Endodermal cell (in vitro differentiated cells): ENCODE measurements around the gene FARP1. TPM values are rescaled to one million over a fixed set of nuclear protein-coding genes. Genes with fewer than 3 reads are reported as not detected.

Experiments used
- DNase-seq: peaks from one replicate; pipeline ENCODE4 v3.0.0-alpha.2; 2017
- H3K27ac ChIP-seq: 2 replicates; pipeline ENCODE4 v1.5.1; 2013; ENCODE audit warnings: mild to moderate bottlenecking, low read depth, low read length, moderate library complexity
- H3K27me3 ChIP-seq: 2 replicates; pipeline ENCODE4 v1.6.1; 2013; ENCODE audit warnings: mild to moderate bottlenecking, low read length, moderate library complexity; ENCODE audit not compliant: insufficient read depth, control insufficient read depth, poor library complexity, severe bottlenecking
- H3K36me3 ChIP-seq: 2 replicates; pipeline ENCODE4 v1.7.0; 2013; ENCODE audit warnings: mild to moderate bottlenecking, low read length, moderate library complexity; ENCODE audit not compliant: control insufficient read depth, insufficient read depth
- H3K4me1 ChIP-seq: one replicate; pipeline ENCODE4 v1.7.0; 2013; ENCODE audit warnings: low read length; ENCODE audit not compliant: control insufficient read depth, insufficient read depth
- H3K4me3 ChIP-seq: 2 replicates; pipeline ENCODE4 v1.5.1; 2013; ENCODE audit warnings: mild to moderate bottlenecking, low read length, moderate library complexity
- H3K9ac ChIP-seq: 2 replicates; pipeline ENCODE4 v1.6.1; 2013; ENCODE audit warnings: mild to moderate bottlenecking, low read length, moderate library complexity; ENCODE audit not compliant: poor library complexity, severe bottlenecking; ENCODE audit errors: extremely low read depth
- H3K9me3 ChIP-seq: 2 replicates; pipeline ENCODE4 v1.6.1; 2013; ENCODE audit warnings: mild to moderate bottlenecking, low read length, moderate library complexity; ENCODE audit not compliant: control insufficient read depth
- H3K27ac Mint-ChIP-seq: 2 replicates; pipeline ENCODE4 v1.8.0; 2020; ENCODE audit warnings: mixed read lengths
- H3K27me3 Mint-ChIP-seq: 2 replicates; pipeline ENCODE4 v1.8.0; 2021; ENCODE audit warnings: mild to moderate bottlenecking, mixed read lengths; ENCODE audit not compliant: insufficient read depth
- H3K36me3 Mint-ChIP-seq: 2 replicates; pipeline ENCODE4 v1.8.0; 2020; ENCODE audit warnings: low read depth, mixed read lengths
- H3K4me1 Mint-ChIP-seq: 2 replicates; pipeline ENCODE4 v1.8.0; 2020; ENCODE audit warnings: mixed read lengths
- H3K4me3 Mint-ChIP-seq: 2 replicates; pipeline ENCODE4 v1.8.0; 2020; ENCODE audit warnings: mild to moderate bottlenecking, moderate library complexity, mixed read lengths
- H3K9me3 Mint-ChIP-seq: 2 replicates; pipeline ENCODE4 v1.8.0; 2020; ENCODE audit warnings: mild to moderate bottlenecking, mixed read lengths
- CTCF ChIP-seq: fragments of 200-600 bp; sonication (generic); conservative IDR thresholded peaks from 2 replicates; pipeline ENCODE4 v1.5.0; 2021; ENCODE audit warnings: antibody characterized with exemption, mild to moderate bottlenecking
- WGBS, 2 experiments: methylation state at CpG; one replicate each; pipeline versions ENCODE4 v1.1.5 to v1.1.7; 2013; ENCODE audit warnings: missing lambda C conversion rate in 2 of 2, mixed read lengths in 1 of 2; ENCODE audit not compliant: insufficient coverage in 1 of 2, insufficient read length in 1 of 2; 5-methylcytosine and 5-hydroxymethylcytosine counted together
- total RNA-seq, 2 donors: library from RNA; stranded (reverse); fragmentation: NEBNext Ultra II Directional in 1 of 2; extraction: Animal tissue kit (Norgen Biotek cat#: 25700) in 1 of 2; gene quantifications; 2 replicates in 1 of 2; 3 replicates in 1 of 2; pipeline ENCODE4 v1.2.1, GENCODE V29; 2021

The FARP1 gene
- total RNA-seq, 2 donors from 2014 or later, result 237 to 319 TPM

- H3K36me3 ChIP-seq, result peaks cover 24% of the 10 kb centered on the region
- no peak overlapping the region for H3K9ac ChIP-seq
- H3K4me3 ChIP-seq, result no peak overlapping the region
- Mint-ChIP-seq H3K9me3 (no peaks in the 10 kb centered on the region), H3K4me1 (peaks cover 39% of the 10 kb centered on the region), H3K27me3 (no peaks in the 10 kb centered on the region), H3K27ac (peak overlapping the region; percentile 32), H3K36me3 (peaks cover 25% of the 10 kb centered on the region), H3K4me3 (no peak overlapping the region)
- no peak for TF ChIP-seq CTCF
- peaks cover 16% of the 10 kb centered on the region for H3K4me1 ChIP-seq
- no peaks in the 10 kb centered on the region for H3K9me3 ChIP-seq
- no peak overlapping the region for H3K27ac ChIP-seq
- H3K27me3 ChIP-seq, result no peaks in the 10 kb centered on the region
- WGBS, 2 experiments, result 67 to 84% methylated on average over 1 to 2 of the region's 2 CpGs
- DNase-seq, result peak; percentile 64
These were observed 148.8 kb downstream of the FARP1 start for GRCh38 chr13:98291658-98292057.

GRCh38 chr13:98293103-98293502, 150.2 kb downstream of the FARP1 start:
- Histone ChIP-seq H3K27me3 (no peaks in the 10 kb centered on the region), H3K4me1 (peaks cover 16% of the 10 kb centered on the region), H3K36me3 (peaks cover 20% of the 10 kb centered on the region), H3K9me3 (no peaks in the 10 kb centered on the region), H3K9ac (no peak overlapping the region), H3K27ac (no peak overlapping the region), H3K4me3 (no peak overlapping the region)
- no peak overlapping the region for H3K27ac Mint-ChIP-seq
- 93 to 100% methylated on average over 2 of the region's 2 CpGs for WGBS, 2 experiments
- H3K9me3 Mint-ChIP-seq, result no peaks in the 10 kb centered on the region
- peaks cover 45% of the 10 kb centered on the region for H3K4me1 Mint-ChIP-seq
- no peak for TF ChIP-seq CTCF
- no peak overlapping the region for H3K4me3 Mint-ChIP-seq
- H3K27me3 Mint-ChIP-seq, result no peaks in the 10 kb centered on the region
- no peak for DNase-seq
- H3K36me3 Mint-ChIP-seq, result peaks cover 21% of the 10 kb centered on the region

- H3K4me1 ChIP-seq, result peaks cover 22% of the 10 kb centered on the region
- DNase-seq, result no peak
- no peaks in the 10 kb centered on the region for H3K9me3 ChIP-seq
- no peak for TF ChIP-seq CTCF
- Mint-ChIP-seq H3K4me3 (no peak overlapping the region), H3K27ac (no peak overlapping the region), H3K4me1 (peaks cover 44% of the 10 kb centered on the region), H3K36me3 (peaks cover 16% of the 10 kb centered on the region), H3K27me3 (no peaks in the 10 kb centered on the region), H3K9me3 (no peaks in the 10 kb centered on the region)
- H3K27me3 ChIP-seq, result no peaks in the 10 kb centered on the region
- H3K27ac ChIP-seq, result no peak overlapping the region
- H3K36me3 ChIP-seq, result peaks cover 15% of the 10 kb centered on the region
- WGBS, 2 experiments, result 90 to 94% methylated on average over 4 of the region's 4 CpGs
- H3K4me3 ChIP-seq, result no peak overlapping the region
- no peak overlapping the region for H3K9ac ChIP-seq
These were observed 150.8 kb downstream of the FARP1 start for GRCh38 chr13:98293570-98294142.
